LNCAP (cell line): Measurements from ENCODE around the gene CALHM3.

Experiments
- TF ChIP-seq, protein P1 (sequence below): fragments of 450-650 bp; IDR thresholded peaks from 2 replicates; pipeline ENCODE4 v1.5.1; 2017; ENCODE audit warnings: mild to moderate bottlenecking

The CALHM3 gene, protein sequence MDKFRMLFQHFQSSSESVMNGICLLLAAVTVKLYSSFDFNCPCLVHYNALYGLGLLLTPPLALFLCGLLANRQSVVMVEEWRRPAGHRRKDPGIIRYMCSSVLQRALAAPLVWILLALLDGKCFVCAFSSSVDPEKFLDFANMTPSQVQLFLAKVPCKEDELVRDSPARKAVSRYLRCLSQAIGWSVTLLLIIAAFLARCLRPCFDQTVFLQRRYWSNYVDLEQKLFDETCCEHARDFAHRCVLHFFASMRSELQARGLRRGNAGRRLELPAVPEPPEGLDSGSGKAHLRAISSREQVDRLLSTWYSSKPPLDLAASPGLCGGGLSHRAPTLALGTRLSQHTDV

DNA sequence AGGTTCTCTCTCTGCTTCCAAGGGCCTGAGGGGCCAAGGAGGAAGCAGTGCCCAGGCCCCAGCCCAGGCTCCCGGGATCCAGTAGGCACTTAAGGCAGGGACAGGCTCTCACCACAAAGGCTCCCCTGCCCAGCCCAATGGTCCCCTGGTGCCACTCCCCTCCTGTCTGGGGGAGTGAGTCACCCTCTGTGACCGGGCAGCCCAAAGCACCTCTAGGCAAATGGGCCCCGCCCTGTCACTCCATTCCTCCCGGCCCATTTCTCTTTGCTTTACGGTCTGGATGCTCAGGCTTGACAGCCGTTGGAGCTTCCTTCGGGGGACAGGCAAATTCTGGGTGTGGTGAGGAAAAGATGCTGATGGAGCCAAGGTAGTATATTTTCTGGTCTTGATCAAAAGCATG lies at the start of gene CALHM3:
TSS of gene CALHM3 (minus strand) at position 106 of the 400 bp plus-strand sequence. CDS start 208 bp downstream, outside the sequence.
- TF ChIP-seq, protein P1, sequence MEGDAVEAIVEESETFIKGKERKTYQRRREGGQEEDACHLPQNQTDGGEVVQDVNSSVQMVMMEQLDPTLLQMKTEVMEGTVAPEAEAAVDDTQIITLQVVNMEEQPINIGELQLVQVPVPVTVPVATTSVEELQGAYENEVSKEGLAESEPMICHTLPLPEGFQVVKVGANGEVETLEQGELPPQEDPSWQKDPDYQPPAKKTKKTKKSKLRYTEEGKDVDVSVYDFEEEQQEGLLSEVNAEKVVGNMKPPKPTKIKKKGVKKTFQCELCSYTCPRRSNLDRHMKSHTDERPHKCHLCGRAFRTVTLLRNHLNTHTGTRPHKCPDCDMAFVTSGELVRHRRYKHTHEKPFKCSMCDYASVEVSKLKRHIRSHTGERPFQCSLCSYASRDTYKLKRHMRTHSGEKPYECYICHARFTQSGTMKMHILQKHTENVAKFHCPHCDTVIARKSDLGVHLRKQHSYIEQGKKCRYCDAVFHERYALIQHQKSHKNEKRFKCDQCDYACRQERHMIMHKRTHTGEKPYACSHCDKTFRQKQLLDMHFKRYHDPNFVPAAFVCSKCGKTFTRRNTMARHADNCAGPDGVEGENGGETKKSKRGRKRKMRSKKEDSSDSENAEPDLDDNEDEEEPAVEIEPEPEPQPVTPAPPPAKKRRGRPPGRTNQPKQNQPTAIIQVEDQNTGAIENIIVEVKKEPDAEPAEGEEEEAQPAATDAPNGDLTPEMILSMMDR: no peak

DNA sequence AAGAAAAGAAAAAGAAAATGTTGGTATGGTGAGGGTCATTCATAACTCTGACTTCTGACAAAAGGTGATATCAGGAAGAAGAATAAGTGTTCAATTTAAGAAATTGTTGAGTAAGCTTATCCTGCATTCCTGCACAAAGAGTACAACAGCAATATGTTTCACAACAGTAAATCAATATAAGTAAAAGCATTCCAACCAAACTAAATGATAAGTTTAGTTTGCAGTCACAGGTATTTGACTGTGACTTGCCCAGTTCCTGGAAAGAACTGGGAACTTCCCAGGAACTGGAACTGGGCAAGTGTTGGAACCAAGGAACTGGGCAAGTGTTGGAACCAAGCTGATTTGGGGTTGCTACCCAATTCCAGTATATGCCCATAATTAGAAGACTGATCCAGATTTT lies 49.5 kb upstream of the CALHM3 start:
- TF ChIP-seq, protein P1: no peak

DNA sequence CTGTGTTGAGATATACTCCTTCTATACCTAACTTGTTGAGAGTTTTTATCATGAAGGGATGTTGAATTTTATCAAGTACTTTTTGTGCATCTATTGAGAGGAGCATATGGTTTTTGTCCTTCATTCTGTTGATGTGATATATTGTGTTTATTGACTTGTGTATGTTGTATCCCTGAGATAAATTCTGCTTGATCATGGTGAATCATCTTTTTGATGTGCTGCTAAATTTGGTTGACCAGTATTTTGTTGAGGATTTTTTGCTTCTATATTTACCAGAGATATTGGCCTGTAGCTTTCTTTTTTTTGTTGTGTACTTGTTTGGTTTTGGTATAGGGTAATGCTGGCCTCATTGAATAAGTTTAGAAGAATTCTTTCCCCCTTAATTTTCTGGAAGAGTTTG lies 46.9 kb upstream of the CALHM3 start:
- TF ChIP-seq, protein P1: no peak

DNA sequence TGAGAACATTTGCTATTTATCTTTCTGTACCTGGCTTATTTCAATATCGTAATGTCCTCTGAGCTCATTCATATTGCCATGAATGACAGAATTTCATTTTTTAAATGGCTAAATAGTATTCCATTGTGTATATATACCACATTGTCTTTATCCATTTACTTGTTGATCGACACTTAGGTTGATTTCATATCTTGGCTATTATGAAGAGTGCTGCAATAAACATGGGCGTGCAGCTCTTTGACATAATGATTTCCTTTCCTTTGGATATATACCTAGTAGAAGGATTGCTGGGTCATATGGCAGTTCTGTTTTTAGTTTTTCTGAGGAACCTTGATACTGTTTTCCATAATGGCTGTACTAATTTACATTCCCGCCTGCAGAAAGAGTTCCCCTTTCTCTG lies 44.6 kb upstream of the CALHM3 start:
- TF ChIP-seq, protein P1: no peak

DNA sequence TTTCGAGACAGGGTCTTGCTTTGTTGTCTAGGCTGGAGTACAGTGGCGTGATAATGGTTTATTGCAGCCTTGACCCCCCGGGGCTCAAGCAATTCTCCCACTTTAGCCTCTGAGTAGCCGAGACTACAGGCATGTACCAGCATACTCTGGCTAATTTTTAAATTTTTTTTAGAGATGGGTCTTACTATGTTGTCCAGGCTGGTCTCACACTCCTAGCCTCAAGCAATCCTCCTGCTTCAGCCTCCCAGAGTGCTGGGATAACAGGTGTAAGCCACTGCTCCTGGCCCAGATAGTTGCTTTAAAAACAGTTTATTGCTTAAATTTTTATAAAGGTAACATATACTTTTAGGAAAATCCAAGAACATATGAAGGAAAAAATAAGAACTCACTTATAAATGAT lies 40.8 kb upstream of the CALHM3 start:
- TF ChIP-seq, protein P1: no peak

DNA sequence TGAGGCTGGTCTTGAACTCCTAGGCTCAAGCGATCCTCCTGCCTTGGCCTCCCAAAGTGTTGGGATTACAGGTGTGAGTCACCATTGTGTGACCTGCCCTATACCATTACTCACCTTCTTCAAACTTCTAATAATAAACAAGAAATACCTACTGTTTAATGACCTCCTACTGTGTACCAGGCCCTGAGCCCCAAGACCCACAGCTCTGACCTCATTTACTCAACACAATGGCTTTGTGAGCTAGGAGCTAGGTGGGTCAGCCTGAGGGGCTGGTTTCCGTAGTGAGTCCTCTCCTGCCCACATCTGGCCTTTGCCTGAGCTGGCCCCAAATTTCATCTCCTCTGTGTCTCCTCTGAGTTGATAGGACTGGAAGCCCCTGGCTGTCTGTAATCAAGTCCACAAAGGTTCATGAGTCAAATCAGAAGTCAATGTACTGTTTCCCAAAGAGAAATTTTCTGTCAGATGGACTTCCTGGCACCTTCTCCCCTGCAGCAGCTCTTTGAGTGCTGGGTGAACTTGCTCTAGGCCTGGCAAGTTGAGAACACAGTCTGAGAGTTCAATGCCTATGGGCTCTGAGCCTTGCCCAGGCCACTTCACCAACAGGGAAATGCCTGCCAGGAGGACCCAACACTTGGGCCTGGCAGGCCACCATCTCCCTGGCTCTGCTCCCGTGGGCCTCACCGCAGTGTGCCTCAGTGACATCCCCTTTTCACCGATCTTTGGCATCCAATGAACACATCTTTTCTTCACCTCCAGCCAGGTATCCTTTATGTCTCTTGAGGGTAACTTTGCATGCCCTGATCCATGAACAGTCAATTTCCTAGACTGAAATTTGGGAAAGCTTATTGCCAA lies 38.4 kb upstream of the CALHM3 start:
- TF ChIP-seq, protein P1: no peak

DNA sequence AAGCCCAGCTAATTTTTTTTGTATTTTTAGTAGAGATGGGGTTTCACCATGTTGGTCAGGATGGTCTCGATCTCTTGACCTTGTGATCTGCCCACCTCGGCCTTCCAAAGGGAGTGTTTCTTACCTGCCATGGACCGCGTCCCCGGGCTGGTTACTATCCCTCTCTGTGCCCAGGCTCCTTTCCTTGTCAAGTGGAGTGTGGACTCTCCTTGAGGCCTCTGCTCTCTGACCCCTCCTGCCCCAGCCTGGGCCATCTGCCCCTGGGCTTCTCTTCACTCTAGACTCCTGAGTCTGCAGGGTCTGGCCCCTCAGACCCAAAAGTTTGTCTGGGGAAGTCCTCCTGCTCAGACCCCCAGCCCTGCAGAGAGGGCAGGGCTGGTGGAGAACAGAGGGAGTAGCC lies 35.2 kb upstream of the CALHM3 start:
- TF ChIP-seq, protein P1: no peak
